COLO668 (cell line): ENCODE results near the gene SAT2.

Experiments
- DNase-seq: peaks from one replicate; lab custom pipeline; 2025; ENCODE audit not compliant: unreplicated experiment; lab: John Stamatoyannopoulos, UW

Gene SAT2

GRCh38 chr17:7576432-7576937 lies 51.1 kb downstream of the SAT2 start:
- no peak for DNase-seq
